HG02642 (cell line): ENCODE measurements around the gene CNOT6.

Experiments
- ATAC-seq: cut with Tn5 transposase; IDR thresholded peaks from one replicate; pipeline ENCODE4 v1.9.1; 2021; ENCODE audit warnings: mild to moderate bottlenecking; ENCODE audit not compliant: unreplicated experiment, poor library complexity

The CNOT6 gene

DNA sequence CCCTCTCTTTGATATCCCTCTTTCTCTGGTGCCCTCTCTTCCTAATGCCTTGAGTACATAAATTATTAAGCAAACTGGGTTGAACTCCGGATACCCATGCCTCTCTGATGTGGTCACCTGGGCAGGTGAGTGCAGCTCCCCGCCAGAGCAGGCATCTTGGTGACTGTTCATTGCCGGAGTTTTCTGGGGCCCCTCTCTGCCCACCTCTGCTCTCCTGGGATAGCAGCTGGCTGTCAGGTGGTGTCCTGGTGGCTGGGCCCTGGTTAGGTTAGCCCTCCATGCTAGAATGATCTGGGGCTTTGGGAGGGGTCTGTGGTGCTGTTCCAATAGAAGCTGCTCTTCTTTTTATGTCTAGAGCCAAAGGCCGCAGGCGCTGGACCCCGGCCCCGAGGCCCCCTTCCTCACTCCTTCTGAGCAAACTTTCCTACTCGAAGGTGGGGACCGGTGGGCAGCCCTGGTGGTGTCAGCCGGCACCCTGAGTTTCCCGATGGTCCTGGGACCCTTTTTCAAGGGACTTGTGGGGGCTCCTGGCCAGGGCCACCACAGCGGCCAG lies 102.0 kb downstream of the CNOT6 start:
- ATAC-seq, result no peak

DNA sequence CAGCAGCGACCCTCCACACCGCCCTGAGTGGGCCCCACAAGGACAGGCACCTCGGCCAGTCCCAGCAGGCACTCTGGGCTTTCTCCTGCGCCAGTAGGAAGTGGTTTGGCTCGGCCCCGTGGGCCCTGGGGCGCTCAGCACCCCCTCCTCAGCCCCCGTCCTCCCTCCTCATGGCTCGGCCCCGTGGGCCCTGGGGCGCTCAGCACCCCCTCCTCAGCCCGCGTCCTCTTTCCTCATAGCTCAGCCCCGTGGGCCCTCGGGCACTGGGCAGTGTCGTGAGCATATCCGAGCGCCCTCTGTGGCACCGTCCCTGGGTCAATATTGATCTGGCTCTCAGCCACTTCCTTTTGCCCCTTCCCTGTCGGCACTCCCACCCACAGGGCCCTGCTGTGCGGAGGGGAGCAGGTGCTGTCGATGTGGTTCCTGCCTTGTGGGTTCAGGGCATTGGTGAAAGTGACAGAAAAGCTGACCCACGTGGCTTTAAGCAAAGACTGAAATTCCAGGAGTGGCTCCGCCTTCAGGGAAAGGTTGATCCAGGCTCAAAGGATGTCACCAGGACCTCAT lies 102.6 kb downstream of the CNOT6 start:
- ATAC-seq, result no peak

DNA sequence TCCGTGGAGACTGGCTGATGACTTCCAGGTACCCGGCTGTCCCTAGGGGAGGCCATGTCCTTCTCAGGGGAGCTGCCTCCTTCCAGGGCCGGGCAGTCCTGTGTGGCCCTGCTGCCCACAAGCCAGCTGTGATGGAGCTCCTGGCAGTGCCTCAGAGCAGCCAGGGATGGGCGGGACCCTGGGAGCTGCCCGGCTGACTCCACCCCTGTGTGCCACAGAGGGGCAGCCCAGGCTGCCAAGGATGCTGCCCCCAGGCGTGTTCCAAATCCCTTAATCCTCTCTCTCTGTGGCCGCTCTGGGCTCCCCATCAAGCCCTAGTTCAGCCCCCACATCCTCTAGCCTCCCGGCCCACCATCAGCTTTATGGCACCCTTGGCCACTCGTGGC lies 104.1 kb downstream of the CNOT6 start:
- no peak for ATAC-seq

DNA sequence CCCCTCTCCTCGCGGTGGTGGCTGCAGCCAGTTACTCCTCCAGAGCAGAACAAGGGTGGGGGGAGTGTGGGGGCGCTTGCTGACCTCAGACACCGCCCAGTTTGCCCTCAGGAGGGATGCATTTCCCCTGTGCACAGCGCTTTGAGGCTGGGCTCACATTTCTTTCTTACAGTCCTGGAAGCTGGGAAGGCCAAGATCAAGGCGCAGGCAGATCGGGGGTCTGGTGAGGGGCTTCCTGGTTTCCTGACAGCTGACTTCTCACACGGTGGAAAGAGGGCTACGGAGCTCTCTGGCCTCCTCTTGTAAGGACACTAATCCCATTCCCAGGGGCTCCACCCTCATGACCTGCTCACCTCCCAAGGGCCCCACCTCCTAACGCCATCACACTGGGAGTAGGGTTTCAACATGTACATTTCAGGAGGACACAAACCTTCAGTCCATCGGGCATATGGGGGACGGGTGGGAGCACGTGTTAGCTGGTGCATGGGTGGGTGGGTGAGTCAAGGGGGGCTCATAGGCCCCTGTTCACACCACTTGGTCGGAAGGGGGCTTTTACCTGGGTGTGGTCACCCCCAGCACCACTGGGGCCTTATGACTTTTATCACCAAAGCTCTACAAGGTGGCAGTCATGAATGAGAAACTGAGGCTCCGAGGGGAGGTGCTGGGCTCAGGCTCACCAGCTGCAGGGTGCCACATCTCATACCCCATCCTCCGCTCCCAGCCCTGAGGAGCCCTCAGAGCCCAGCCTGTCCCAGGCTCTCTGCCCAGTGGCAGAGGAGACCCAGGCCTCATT lies 104.8 kb downstream of the CNOT6 start:
- no peak for ATAC-seq

DNA sequence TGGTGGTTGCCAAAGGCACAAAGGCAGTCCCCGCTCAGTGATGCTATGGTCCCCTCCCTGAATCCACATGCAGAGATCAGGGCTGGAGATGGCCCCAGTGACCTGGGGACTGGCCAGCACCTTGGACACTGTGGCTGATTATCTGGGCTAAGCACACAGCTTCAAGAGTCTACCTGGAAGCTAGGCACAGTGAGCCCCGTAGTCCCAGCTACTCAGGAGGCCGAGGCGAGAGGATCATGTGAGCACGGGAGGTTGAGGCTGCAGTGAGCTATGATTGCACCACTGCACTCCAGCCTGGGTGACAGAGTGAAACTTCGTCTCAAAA lies 105.4 kb downstream of the CNOT6 start:
- no peak for ATAC-seq

DNA sequence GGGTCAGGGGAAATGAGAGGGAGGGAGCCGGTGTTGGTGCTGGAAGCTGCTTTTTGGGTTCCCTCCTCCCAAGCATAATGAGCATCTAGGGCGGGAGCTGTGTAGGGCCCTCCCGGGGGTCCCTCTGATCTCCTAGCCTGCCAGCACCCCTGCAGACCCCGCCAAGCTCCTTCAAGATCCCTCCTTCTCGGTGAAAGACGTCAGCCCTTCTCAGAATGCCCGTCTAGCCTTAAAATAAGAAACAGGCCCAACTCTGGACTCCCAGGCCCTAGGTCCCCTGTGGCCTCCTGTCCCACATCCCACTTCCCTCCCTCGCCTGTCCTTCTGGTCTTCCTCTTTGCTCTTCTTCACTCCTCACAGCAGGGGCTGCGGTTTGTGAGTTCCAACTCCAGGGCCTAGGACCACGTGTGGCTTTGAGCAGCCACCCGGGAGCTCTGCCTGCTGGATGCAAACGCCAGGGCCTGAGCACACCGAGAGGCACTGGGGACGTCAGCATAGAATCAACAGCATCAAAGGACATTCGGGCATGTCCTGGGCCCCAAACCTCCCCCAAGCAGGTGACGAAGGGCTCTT lies 105.9 kb downstream of the CNOT6 start:
- ATAC-seq, result no peak

DNA sequence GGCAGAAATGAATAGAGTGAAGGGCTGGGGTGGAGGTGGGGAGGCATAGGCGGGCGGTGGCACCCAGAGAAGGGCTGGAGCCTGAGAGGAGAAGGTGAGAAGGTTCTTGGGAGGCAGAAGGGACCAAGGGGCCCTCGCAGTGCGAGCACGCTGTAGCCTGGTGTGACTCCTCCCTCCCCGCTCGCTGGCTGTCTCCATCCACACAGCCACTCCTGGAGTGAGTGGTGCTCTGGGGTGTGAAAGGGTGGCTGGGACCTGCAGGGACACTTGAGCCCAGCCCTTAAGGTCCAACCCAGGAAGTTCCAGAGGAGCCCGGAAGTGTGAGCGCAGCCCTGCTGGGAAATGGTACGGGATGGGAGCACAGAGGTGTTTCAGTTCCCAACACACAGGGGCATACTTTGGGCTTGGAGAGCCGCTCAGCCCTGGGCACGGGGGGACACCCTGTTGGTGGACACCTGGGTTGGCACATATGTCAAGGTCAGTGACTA lies 106.4 kb downstream of the CNOT6 start:
- ATAC-seq, result no peak

DNA sequence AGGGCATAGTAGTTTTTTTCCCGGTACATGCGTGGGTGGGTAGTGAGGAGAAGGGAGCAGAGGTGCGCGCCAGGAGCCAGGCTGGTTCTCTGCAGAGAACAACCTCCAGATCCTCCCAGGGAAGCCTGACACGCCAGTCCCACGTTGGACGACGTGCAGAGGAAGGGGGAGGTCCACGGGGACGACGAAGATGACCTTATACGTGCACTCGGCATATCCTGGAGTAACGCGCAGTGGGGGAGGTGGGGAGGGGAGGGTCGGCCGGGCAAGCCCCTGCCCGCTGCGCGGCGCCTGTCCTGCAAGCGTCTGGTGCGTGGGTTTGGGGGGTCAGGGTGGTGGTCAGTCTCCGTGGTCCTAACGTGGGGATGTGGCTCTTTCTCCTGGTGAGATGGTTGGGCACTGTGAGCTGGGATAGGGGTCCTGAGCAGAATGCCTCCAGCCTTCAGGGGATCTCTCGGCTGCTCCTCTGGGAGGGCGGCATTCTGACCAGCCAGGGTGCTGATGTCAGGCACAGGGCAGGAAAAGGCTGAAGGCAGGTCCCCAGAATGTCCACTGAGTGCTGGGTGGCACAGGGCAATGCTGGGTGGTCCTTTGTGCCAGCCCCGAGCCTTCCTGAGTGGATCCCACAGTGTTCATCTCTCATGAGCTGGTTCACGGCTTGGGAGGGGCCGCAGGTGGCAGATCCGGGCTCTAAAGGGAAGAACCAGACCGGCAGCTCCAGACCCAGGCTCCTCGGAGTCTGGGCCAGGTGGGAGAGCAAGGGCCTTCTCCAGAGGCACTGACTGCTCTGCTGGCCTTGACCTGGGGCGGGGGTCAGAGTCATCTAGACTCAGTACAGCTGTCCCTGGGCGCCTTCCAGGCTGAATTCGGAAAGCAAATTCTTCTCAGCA lies 107.7 kb downstream of the CNOT6 start:
- ATAC-seq, result no peak

DNA sequence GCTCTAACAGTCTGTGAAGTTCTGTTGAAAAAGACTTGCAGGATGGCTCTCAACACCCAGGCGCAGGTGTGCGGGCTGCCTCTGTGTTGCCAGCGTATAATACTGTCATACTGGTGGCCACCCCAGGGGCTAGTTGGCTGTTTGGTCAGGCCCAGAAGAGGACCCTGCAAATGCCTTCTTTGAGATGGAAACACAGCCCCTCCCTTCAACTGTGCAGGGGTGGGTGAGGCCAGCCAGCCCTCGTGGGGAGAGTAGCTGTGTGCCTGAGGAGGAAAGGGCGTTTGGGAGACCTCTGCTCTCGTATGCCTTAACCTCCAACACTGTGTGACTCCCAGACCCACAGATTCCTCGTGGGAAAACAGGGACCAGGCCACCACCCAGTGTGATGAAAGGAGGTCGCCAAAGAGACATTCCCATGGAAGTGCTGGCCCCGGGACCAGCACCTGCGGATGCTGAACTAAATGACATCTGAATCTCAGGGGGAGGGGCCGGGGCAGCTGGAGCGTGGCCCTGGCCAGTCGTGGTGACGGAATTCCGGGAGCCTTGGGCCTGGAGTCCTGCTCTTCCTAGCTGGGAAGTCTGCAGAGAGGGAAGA lies 108.4 kb downstream of the CNOT6 start:
- no peak for ATAC-seq

DNA sequence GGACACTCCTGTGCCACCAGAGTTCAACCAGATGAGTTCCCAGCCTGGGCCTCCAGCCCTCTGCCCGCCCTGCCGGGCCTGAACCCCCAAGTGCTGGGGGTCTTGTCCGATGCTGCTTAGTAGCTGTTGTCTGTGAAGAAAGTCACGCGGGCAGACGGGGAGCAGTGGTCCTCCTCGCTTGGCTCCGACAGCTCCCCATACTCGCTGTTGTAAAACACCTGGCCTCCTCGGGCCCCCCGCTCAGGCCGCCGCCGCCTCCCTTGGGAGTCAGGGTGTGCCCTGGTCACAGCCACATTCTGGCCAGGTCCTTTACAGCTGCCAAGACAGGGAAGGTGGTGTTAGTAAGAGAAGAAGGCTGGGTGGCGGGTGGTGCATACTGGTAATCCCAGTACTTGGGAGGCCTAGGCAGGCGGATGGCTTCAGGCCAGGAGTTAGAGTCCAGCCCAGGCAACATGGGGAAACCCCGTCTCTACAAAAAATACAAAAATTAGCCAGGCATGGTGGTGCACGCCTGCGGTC lies 109.0 kb downstream of the CNOT6 start:
- no peak for ATAC-seq

DNA sequence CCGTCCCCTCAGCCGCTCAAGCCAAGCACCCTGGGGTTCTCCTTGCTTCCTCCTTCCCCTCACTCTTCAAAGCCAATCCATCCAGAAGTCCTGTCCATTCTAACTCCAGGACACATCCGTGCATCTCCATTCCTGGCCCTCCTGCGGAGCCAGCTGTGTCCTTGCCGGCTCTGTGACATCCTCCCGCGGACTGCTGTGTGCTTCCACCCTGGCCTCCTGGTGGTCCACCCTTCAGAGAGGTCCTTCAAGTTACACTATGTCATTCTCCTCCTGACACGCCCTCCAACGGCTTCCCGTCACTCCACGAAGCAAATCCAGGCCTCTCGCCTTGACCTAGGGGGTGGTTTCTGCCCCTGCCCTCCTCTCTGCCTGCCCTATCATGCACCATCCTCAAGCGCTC lies 110.1 kb downstream of the CNOT6 start:
- ATAC-seq, result no peak

DNA sequence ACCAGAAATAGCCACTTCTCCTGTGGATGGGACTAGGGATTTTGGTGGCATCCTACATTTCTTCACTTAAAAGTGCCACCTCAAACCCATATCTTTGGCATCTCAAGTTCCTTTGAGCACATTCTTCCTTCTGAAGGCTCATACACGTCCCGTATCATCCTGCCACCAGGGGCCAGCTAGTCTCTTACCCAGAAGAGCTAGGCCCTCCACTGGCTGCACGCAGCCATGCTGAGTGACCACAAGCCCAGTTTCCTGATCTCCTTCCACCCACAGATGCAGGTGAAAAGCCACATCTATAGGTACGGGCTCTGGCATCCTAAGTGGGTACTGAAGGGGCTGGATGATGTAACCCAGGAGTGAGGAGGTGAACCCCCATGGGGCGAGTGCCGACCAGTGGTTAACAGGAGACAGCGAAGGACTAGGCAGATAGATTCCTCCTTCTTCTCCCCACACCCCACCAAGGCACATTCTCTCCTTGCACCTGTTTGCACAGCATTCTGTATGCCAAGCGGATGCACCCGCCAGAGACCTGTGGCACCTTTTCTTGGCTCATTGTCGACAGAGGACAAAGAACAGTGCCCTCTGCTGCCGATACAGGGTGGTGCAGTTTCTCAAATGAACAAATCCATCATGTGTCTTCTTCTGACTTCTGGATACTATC lies 111.5 kb downstream of the CNOT6 start:
- no peak for ATAC-seq

DNA sequence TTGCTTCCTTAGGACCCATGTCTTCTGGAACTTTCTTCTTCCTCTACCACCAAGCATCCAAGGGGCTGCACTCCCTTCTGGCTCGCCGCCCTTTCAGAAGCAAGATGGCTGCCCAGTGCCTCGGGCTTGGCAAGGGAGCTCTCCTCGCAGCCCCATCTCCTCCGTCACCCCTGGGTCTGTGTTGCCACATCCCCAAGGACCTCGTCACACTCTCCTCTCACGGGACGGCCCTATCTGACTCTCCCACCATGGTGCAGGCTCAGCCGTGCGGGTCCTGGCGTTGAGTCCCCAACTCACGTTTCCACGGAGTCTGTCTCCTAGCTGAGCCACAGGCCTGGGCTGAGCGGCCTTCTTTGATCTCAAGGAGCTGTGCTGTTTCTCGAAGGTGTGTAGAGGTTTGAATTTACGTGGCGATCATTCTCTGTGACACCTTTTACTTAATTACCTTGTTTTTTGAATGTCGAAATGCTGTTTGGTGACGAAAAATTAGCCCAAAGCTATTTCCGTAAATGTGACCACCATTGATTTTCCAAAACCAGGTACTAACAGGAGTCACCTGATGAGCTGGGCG lies 112.1 kb downstream of the CNOT6 start:
- no peak for ATAC-seq

DNA sequence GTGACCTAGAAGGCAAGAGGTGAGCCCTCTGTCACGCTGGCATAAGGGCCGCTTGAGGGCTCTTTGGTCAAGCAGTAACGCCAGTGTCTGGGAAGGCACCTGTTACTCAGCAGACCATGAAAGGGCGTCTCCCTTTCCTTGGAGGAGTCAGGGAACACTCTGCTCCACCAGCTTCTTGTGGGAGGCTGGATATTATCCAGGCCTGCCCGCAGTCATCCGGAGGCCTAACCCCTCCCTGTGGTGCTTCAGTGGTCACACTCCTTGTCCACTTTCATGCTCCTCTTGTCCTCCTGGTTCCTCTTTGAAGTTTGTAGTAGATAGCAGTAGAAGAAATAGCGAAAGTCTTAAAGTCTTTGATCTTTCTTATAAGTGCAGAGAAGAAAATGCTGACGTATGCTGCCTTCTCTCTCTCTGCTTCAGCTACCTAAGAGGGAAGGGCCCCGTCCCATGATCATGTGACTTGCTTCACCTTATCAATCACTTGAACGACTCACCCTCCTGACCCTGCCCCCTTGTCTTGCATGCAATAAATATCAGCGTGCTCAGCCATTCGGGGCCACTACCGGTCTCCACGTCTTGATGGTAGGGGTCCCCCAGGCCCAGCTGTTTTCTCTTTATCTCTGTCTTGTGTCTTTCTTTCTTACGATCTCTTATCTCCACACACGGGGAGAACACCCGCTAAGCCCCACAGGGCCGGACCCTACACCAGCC lies 113.8 kb downstream of the CNOT6 start:
- no peak for ATAC-seq

DNA sequence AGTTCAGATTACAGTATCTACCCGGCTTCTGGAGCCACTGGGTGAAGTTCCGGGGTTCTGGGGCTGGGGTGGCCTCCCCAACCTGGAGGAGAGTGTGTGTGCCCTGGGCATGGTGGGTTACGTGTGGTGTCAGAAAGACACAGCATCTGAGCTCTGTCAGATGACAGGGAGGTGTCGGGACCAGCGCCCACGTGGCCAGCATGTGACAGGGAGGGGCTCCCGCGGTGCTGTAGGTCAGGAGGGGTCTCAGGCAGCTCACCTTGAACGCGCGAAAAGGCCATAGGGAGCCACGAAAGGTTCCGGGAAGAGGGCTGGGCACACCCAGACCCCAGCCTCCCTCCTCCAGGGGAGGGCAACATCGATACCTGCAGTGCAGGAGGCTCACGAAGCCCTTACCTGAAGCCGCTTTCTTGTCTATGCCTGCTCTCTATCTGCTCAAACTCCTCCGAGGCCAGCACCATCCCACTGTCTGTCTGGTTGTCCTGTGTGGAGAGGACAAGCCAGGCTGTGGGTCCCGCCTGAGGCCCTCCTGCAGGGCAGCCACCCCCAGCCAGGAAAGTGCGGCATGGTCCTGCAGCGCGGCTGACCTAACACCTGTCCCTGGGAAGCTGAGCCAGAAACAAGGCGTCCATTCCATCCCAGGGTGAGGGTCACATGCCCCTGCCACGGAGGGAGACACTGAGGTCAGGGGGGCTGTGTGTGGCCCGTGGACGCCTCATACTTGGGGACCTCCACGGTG lies 114.6 kb downstream of the CNOT6 start:
- no peak for ATAC-seq

DNA sequence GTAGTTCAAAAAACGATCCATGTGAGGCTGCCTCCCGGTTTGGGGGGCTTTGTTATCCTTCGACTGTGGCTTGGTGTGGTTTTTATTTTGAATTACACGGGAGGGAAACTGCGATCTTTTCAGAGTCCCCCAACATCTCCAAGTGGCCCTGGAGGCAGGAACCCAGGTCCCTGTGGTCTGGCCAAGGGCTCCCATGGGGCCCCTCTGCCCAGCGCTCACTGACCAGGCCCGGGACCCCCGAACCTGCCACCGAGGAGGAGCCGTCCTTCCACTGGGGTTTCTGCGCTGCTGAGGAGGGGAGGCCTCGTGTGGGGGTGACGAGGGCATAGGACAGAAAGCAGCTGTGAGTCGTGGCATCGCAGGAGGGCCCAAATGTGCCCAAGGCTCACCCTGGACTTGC lies 115.2 kb downstream of the CNOT6 start:
- no peak for ATAC-seq

DNA sequence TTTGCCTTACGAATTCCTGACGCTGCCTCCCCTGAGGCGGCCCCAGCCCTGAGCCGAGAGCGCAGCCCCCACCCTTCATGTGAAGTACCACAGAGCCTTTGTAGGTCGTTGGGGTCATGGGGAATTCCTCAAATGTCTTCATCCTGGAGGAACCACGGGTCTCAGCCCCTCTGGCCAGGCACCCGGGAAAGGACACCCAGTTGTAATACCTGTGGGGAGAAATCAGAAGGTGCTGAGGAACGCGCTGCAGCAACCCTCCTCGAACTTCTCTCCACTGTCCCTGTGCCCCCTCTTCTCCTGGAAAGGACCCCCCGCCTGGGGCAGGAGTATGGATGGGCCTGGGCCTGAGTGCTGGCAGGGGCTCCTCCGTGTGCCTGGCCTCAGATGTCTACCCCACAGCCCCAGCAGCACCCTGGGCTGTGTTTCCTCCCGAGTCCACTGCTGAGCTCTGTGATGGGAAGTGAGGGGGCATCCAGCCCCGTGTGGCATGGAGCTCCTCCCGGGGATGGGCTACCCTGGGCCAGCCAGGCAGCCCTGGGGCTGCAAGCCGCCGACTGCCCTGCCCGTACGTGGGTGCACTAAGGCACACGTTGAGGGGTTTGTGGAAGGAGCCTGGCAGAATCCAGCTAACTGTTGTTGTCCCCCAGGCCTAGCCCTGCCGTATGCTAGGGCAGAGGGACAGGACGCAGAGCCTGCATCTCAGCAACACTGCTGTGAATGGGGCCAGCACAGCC lies 115.8 kb downstream of the CNOT6 start:
- no peak for ATAC-seq
